Stimulated activated naive CD8-positive, alpha-beta T cell treated with anti-CD3 and anti-CD28 coated beads, Interleukin-15, amount 100 ng/mL, for 72 hours (primary cell): ENCODE measurements around the gene NR2F2.

ENCODE experiments used
- ATAC-seq: fragments of 150-1000 bp; cut with Tn5 transposase; 2 replicates; pipeline ENCODE4 v1.10.0; 2021; ENCODE audit warnings: mild to moderate bottlenecking, moderate library complexity
- DNase-seq, 2 donors: peaks; one replicate each; pipeline ENCODE4 v3.0.0; 2021 to 2022
- H3K27ac Mint-ChIP-seq, 2 donors: one replicate each; pipeline ENCODE4 v1.8.0; 2022; ENCODE audit warnings: mild to moderate bottlenecking in 2 of 2, mixed read lengths in 2 of 2, moderate library complexity in 2 of 2
- H3K27me3 Mint-ChIP-seq: one replicate; pipeline ENCODE4 v1.8.0; 2022; ENCODE audit warnings: mixed read lengths
- H3K4me1 Mint-ChIP-seq: one replicate; pipeline ENCODE4 v1.8.0; 2022; ENCODE audit warnings: mild to moderate bottlenecking, mixed read lengths
- H3K4me3 Mint-ChIP-seq, 2 donors: one replicate each; pipeline ENCODE4 v1.8.0; 2022; ENCODE audit warnings: mild to moderate bottlenecking in 2 of 2, mixed read lengths in 2 of 2, moderate library complexity in 1 of 2
- H3K9me3 Mint-ChIP-seq, 2 donors: one replicate each; pipeline ENCODE4 v1.8.0; 2022; ENCODE audit warnings: mixed read lengths in 2 of 2

NR2F2 gene

DNA sequence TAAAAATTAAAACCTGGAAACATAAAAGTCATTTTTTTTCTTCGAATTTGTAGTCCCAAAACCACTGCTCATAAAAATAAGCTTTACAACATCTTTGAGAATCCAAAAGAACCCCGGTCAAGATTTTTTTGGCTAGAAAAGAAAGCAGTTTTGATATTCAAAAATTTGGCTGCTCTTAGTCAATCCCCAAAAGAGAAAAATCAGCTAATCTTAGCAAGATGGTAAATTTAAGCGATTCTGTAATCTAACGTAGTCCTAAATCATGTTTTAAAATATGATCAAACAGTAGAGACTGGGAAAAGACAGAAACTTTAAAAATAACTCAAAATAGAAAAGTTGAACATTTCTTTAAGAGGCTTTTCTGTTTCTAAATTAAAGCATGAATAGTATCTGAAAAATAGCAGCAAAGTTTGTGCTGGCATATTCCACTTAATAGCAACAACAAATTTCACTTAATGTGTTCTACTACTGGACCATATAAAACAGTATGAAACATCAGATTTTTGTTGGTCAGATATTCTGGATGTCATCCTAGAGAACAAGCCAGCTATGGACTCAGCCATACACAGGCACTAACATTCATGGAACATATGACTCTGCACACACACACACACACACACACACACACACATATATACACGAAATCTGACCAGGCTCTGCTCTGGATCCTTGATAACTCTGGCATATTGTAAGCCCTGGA lies 19.1 kb upstream of the NR2F2 start:
- H3K4me3 Mint-ChIP-seq: no peak overlapping the region
- ATAC-seq (no peak), DNase-seq (no peak)
- no peaks in the 10 kb centered on the region for H3K4me1 Mint-ChIP-seq
- no peak overlapping the region for H3K27ac Mint-ChIP-seq
- peaks cover 10% of the 10 kb centered on the region for H3K27me3 Mint-ChIP-seq
- H3K9me3 Mint-ChIP-seq: no peaks in the 10 kb centered on the region

DNA sequence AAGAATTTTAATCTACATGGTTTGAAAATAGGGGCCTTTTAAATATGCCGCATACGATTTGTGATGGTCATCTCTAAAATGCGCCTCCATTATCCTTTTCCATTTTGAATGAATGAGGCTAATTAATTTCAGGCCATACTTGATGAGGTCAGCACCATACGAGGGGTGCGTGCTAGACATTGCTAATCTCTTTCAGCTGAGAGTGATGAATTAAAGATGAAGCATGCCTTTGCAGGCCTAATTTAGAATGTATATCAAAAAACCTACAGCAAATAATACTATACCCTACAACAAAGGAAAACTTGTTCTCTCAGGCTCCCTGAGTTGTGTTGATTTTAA lies 18.6 kb upstream of the NR2F2 start:
- Mint-ChIP-seq H3K4me1 (no peaks in the 10 kb centered on the region), H3K27me3 (peaks cover 16% of the 10 kb centered on the region), H3K27ac (no peak overlapping the region), H3K4me3 (no peak overlapping the region), H3K9me3 (no peaks in the 10 kb centered on the region)
- ATAC-seq (no peak), DNase-seq (no peak)

DNA sequence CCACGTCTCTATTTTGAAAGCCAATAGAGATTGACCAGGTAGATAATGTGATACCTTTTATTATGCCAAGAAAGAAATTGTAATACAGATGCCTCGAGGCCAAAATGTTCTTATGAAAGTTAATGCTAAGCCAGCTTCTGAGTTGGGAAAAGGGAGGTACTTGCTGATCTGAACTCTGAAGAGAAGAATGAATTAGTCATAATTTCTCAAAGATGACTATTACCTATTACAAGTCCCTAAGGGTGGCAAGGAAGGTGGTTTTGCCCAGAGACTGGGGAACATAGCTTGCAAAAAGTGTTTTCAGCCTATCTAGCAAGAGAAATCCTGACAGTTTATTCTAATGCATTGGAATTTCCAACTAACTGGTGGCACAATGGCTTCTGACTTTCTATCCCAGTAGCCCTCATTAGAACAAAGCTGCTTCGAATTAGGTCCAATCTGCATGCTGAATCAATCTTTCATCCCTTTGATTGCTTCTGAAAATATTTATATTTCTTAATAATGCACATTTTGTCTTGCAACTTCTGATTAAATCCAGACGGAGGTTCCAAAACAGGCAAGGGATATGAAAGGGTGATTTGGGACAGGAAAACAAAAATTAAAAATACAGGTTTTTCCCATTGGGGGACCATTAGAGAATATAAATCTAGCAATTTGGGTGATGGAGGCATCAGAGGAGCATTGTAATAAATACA lies 17.7 kb upstream of the NR2F2 start:
- Mint-ChIP-seq H3K27ac (no peak overlapping the region), H3K4me1 (no peaks in the 10 kb centered on the region), H3K27me3 (peaks cover 22% of the 10 kb centered on the region), H3K4me3 (no peak overlapping the region), H3K9me3 (no peaks in the 10 kb centered on the region)
- ATAC-seq (no peak), DNase-seq (no peak)

DNA sequence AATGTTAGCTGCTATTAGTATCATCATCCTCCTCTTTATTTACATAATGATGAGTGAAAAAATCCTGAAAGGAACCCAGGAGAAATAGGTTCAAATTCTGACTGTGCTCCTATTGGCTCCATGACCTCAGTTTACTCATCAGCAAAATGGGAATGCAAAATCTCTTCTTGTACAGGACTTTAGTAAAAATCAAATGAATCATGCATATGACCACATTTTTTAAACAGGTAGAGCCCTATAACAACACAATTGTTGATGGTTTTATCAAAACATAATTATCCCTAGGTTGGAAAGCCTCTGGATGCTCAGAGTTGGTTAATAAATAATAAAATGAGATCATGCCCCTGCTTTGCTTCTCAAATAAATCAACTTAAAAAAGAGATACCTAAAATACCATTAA lies 16.0 kb upstream of the NR2F2 start:
- peaks cover 29% of the 10 kb centered on the region for H3K27me3 Mint-ChIP-seq
- ATAC-seq (no peak), DNase-seq (no peak)
- no peaks in the 10 kb centered on the region for H3K9me3 Mint-ChIP-seq
- H3K4me1 Mint-ChIP-seq: no peaks in the 10 kb centered on the region
- H3K27ac Mint-ChIP-seq: no peak overlapping the region
- H3K4me3 Mint-ChIP-seq: no peak overlapping the region

DNA sequence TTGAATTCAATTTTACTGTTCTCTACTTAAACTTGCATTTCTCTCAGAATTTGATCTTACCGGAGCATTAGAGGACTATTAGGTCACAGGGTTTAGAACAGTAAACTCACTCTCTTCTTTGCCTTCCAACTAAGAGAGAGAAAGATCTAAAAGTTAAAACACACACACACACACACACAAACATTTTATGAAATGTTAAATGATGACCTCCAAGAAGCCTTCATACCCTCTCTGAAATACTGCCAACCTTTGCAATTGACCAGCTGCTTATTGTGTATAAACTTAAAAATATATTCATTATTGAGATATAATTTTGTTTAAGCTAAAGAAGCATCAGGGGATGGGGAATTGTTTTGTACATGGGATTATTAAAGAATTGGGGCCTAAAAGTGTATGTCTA lies 15.5 kb upstream of the NR2F2 start:
- Mint-ChIP-seq H3K4me3 (no peak overlapping the region), H3K9me3 (no peaks in the 10 kb centered on the region), H3K27ac (no peak overlapping the region), H3K27me3 (peaks cover 34% of the 10 kb centered on the region), H3K4me1 (no peaks in the 10 kb centered on the region)
- no peak for DNase-seq
- no peak for ATAC-seq

DNA sequence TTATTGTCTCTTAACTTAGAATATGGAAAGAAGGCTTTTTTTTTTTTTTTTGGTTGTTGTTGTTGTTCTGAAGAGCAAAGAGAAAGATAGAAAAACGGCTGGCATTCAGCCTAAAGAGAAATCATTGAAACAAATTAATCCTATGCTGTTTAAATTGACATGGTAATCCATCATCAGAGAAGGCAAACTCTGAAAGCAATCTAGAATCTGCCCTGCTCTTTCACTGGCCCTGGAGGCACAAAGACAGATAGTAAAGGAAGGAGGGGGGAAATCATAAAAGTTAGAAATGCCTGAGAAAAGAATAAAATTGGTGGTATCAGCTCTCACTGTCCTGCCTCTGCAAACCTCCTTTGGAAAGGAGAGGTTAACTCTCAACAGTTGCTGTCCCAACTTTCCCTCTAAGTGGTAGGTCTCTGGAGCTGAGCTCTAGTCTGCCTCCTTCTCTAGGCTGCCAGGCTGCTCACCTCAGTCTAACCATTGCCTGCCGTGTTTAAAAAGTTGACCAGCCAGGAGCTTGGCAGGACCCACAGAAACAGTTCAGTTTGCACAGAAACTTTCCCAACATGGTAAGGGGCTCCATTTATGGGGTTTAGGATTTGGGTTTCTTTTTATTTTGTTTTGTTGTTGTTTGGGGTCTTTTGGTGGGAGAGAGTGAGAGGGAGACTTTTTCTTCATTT lies 13.4 kb upstream of the NR2F2 start:
- H3K4me3 Mint-ChIP-seq: no peak overlapping the region
- H3K9me3 Mint-ChIP-seq: no peaks in the 10 kb centered on the region
- no peaks in the 10 kb centered on the region for H3K4me1 Mint-ChIP-seq
- H3K27me3 Mint-ChIP-seq: peaks cover 55% of the 10 kb centered on the region
- ATAC-seq: no peak
- no peak for DNase-seq
- no peak overlapping the region for H3K27ac Mint-ChIP-seq

DNA sequence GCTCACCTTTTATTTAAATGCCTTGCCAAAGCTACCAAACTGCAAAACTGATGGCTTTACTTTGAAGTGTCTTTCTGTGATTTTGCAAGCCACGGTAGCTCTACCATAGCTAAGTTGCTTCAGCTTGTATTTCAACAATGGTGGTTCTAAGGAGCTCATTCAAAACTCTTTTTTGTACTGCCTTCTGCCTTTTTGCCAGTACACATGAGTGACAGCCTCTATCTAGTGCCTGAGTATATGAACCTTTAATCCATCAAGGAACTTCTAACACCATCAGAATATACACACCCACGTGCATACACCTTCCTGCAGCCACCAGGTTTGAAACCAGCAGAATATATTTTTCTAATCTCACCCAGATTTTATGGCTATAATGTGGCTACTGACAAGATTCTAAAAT lies 10.4 kb upstream of the NR2F2 start:
- ATAC-seq: no peak

DNA sequence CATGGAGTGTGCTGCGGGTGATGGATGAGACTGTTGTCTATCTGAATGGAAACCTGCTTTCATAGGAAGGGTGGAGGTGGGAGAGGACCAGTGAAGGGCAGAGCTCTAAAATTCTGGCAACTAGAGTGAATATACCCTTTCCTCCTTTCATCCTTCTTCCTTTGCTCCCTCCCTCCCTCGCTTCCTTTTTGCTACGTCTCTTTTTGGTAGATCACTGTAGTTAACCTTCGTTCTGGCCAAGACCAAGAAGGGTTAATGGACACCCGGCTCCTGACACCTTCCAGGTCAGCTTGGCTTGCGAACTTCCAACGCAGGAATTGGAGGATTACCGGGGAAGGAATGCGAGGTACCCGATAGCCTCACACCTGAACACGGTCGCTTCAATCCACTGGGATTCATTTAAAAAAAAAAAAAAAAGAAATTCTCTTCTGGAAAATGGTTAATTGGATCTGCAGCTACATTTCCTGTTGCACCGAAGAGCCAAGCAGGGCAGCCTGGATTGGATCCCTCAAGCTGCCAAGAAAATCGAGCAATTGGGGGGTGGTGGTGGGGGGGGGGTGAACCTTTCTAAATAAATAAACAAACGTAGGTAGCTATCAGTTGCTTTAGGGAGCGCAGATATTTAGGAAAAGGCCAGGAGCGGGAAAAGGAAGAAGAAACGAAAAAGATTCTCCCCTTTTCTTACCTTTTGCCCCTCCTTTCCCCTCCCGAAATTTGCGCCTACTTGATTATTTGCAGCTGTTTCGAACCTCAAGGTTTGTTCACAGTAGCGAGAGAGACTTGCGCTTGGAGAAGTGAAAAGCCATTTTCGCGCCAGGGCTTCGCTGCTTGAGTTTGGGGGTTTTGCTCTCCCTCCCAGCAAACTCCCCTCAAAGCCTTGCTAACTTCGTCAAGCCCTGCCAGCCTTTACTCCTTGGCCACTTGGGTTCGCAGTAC lies 9.5 kb upstream of the NR2F2 start:
- no peaks in the 10 kb centered on the region for H3K4me1 Mint-ChIP-seq
- H3K27me3 Mint-ChIP-seq: peaks cover 84% of the 10 kb centered on the region
- DNase-seq: no peak

More for the DNA sequence above, 10.4 kb upstream of the NR2F2 start:
- no peak overlapping the region for H3K27ac Mint-ChIP-seq
- no peak overlapping the region for H3K4me3 Mint-ChIP-seq
- DNase-seq: no peak
- no peaks in the 10 kb centered on the region for H3K4me1 Mint-ChIP-seq
- no peaks in the 10 kb centered on the region for H3K9me3 Mint-ChIP-seq
- H3K27me3 Mint-ChIP-seq: peaks cover 75% of the 10 kb centered on the region

DNA sequence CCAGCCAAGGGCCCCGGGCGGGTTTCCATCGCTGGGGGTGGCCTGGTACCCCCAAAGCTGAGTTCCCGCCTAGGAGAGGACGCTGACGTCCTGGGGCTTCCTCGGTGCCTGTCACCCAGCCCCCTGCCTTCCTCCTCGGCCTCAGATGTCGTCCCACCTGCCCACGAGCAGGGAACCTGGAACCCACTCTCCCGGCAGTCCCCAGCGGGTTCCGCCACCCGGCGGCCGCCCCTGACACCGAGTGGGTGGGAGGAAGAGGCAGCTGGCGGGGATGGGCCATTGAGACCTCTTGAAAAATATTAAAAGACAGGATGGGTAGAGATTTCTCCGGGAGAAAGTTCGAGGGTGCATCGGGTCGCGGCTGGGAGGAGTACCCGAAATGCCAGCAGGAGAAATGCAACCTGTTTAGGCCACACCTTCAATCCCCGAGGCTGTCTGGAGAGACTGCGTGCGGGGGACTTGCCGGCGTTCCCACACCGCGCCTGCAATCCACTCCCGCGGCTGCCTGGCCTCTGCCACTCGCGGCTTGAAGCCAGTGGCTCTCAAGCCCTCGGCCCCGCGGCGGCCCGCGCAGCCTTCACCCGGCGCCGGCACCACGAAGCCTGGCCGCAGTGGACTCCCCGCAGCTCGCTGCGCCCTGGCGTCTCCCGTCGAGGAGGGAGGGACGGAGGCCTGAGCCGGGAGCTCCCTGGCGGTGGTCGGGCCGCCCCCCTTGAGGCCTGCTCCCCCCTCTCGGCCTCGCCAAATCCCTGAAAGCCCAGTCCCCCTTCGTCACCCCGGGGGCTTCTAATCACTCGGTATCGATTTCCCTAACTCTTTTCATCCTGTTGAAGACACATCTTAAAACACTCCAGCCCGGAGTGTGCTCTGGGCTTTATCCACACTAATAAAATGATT lies 8.6 kb upstream of the NR2F2 start:
- Mint-ChIP-seq H3K27me3 (peaks cover 88% of the 10 kb centered on the region), H3K9me3 (no peaks in the 10 kb centered on the region), H3K4me3 (no peak overlapping the region), H3K4me1 (peaks cover 5% of the 10 kb centered on the region), H3K27ac (no peak overlapping the region)
- DNase-seq (no peak), ATAC-seq (no peak)

More for the DNA sequence above, 9.5 kb upstream of the NR2F2 start:
- no peak for ATAC-seq
- no peak overlapping the region for H3K4me3 Mint-ChIP-seq
- no peaks in the 10 kb centered on the region for H3K9me3 Mint-ChIP-seq
- H3K27ac Mint-ChIP-seq: no peak overlapping the region

DNA sequence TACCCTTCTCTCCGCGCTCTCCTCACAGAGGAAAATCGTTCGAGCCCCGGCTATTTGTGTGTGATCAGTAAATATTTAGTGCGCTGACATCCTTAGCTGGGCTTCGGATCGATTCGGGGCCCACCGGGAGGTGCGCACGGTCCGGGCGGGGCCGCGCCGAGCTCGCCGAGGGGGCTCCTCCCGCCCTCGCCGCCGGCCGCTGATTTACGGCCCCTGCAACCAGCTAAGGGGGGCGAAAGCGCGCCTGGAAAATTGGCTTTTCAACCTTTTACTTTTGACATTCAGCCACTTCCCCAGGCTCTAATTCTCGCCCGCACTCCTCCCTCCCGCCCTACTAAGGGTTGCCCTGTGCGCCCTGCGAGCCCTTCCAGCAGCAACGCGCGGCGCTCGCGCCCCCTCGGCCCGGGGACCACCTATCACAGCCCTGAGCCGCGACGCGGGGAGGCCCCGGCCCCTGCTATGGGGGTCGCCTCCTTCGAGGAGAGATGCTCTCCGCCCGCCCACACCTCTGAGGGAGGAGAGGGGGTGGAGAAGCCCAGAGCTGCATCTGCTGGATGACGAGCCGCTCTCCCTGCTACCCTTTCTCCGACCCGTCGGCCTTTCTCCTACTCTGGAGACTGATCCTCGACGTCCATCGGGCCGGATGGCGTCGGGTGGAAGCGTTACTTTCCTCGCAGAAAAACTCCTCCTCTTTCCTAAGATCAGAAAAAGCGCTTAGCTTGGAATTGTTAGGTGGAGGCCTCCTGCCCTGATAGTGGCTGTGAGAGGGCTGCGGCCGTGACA lies 7.8 kb upstream of the NR2F2 start:
- peak overlapping the region; percentile 29 for H3K4me3 Mint-ChIP-seq
- ATAC-seq: no peak
- no peak for DNase-seq
- H3K9me3 Mint-ChIP-seq: no peaks in the 10 kb centered on the region
- peaks cover 8% of the 10 kb centered on the region for H3K4me1 Mint-ChIP-seq
- H3K27me3 Mint-ChIP-seq: peaks cover 89% of the 10 kb centered on the region
- H3K27ac Mint-ChIP-seq: no peak overlapping the region

DNA sequence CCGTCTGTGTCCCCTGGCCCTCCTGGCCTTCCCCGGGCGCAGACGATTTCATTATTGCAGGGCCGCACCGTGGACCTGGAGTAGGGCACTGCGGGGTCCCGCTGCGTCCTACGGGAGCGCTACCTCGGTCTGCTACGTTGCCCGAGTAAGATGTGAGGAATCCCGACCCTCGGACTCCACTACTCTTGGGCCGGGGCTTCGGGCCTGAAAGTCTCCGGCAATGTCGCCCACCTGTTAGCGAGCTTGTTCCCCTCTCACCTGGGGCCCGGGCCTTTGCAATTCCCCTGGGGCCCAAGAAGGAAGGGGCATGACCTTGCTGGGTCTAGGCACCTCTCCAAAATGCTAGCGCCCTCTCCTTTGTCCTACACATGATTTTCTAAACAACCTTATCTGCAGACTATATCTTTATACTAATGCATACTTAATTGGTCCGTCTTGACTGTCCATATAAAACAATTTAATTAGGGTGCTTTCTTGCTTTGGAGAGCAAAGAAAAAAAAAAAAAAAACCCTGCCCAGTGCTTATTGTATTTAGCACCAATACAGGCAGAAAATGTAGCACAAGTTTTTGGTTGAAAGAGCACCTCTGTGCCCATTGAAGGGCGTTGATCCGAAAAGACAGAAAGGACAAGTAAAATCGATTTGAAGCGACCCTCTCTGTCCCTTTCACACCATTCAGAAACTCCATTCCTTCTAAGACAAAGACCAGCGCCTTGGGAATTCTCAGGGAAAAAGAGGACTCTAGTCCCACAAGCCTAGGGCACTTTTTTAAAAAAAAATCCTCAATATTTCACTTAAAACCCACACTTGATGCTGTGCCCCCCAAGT lies 7.0 kb upstream of the NR2F2 start:
- peaks cover 97% of the 10 kb centered on the region for H3K27me3 Mint-ChIP-seq

DNA sequence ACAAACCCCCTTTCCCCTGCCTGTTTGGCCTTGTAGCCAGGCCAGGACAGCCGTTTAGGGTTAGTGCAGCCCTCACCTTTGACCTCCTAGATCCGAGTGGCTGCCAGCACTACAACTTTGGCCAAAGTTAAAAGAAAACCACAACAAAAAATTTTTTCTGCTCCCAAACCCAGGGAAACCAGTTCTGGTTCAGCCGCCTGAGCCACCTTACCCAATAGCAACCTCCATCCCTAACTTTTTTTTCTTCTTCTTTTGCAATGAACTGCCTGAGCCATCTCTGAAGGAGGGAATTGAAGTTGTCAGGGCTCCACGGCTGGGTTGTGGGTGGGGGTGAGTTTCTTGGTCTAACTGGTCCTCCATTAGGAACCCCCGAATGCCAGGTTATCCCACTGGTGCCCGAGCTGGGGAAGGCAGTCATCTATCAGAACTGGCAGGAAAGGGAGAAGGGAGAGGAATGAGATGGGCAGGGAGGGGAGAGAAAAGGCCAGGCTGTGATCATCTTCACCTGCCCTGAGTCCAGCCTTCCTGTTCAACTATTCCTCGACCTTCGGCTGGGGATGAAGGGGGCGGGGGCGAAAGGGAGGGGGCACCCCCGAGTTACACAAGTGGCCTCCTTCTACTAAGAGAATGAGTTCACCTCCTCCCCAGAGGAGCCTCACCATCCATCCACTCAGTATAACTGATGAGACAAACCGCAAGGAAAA lies 6.2 kb upstream of the NR2F2 start:
- Mint-ChIP-seq H3K27me3 (peaks cover 100% of the 10 kb centered on the region), H3K27ac (no peak overlapping the region), H3K4me3 (no peak overlapping the region), H3K4me1 (peaks cover 10% of the 10 kb centered on the region), H3K9me3 (no peaks in the 10 kb centered on the region)
- ATAC-seq (no peak), DNase-seq (no peak)

More for the DNA sequence above, 7.0 kb upstream of the NR2F2 start:
- Mint-ChIP-seq H3K4me1 (peaks cover 8% of the 10 kb centered on the region), H3K4me3 (no peak overlapping the region), H3K9me3 (no peaks in the 10 kb centered on the region), H3K27ac (no peak overlapping the region)
- no peak for ATAC-seq
- no peak for DNase-seq

DNA sequence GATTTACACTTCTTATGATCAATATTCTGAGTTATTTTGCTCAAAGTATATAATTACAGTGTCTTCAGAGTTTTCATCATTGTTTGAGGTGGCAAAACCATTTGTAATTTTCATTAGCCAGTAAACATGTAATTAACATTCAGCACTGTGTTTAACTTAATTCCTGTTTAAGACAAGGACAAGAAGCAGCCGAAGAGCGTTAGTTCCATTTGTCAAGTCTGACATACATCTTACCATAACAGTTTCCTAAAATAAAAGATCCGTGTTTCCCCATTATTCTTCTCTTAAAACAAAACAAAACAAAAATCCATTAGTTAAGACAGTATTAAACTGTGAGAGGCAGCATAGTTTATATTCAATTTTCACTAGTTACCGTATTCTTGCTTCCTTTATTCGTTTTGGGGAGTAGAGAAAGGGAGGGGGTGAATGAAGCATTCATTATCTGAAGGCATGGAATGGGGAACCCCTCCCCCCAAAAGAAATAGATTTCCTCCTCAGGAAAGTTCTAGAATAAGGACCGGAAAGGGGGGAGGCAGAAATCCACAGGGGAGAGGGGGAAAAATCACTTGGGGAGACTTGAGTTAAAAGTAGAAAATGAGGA lies 5.5 kb upstream of the NR2F2 start:
- Mint-ChIP-seq H3K27me3 (peaks cover 100% of the 10 kb centered on the region), H3K4me1 (peaks cover 17% of the 10 kb centered on the region), H3K4me3 (no peak overlapping the region), H3K27ac (peak overlapping the region in 1 of 2 donors; percentile 42), H3K9me3 (no peaks in the 10 kb centered on the region)
- ATAC-seq (no peak), DNase-seq (no peak)
